Ishikawa (cell line): ENCODE measurements around the gene HECTD4.

Experiments
- CEBPB ChIP-seq: IDR thresholded peaks from 2 replicates; pipeline ENCODE4 v1.6.1; 2012
- CREB1 ChIP-seq: IDR thresholded peaks from 2 replicates; pipeline ENCODE4 v1.6.1; 2012; ENCODE audit warnings: low read depth
- EGR1 ChIP-seq: IDR thresholded peaks from 2 replicates; pipeline ENCODE4 v1.6.1; 2012
- EP300 ChIP-seq: IDR thresholded peaks from 2 replicates; pipeline ENCODE4 v1.6.1; 2012; ENCODE audit warnings: borderline replicate concordance
- FOXM1 ChIP-seq: IDR thresholded peaks from 2 replicates; pipeline ENCODE4 v1.6.1; 2012; ENCODE audit warnings: low read depth, borderline replicate concordance
- RAD21 ChIP-seq: IDR thresholded peaks from 2 replicates; pipeline ENCODE4 v1.6.1; 2012; ENCODE audit warnings: low read depth
- TAF1 ChIP-seq: IDR thresholded peaks from 2 replicates; pipeline ENCODE4 v1.6.1; 2012; ENCODE audit warnings: low read depth, mild to moderate bottlenecking
- TEAD4 ChIP-seq: IDR thresholded peaks from 2 replicates; pipeline ENCODE4 v1.6.1; 2012
- YY1 ChIP-seq: IDR thresholded peaks from 2 replicates; pipeline ENCODE4 v1.6.1; 2012; ENCODE audit warnings: low read depth
- TF ChIP-seq, protein P1 (sequence below): IDR thresholded peaks from 2 replicates; pipeline ENCODE4 v1.6.1; 2012
- TF ChIP-seq, protein P2 (sequence below): IDR thresholded peaks from 2 replicates; pipeline ENCODE4 v1.6.1; 2012; ENCODE audit warnings: low read depth, mild to moderate bottlenecking

- no peak for TF ChIP-seq RAD21
- no peak for TF ChIP-seq EP300
- TF ChIP-seq YY1: no peak
- TF ChIP-seq, protein P1, sequence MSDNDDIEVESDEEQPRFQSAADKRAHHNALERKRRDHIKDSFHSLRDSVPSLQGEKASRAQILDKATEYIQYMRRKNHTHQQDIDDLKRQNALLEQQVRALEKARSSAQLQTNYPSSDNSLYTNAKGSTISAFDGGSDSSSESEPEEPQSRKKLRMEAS: no peak
- TF ChIP-seq FOXM1: no peak
- TF ChIP-seq CREB1: no peak
- TF ChIP-seq TEAD4: no peak
- TF ChIP-seq EGR1: no peak
- no peak for TF ChIP-seq CEBPB
- no peak for TF ChIP-seq TAF1
- TF ChIP-seq, protein P2, sequence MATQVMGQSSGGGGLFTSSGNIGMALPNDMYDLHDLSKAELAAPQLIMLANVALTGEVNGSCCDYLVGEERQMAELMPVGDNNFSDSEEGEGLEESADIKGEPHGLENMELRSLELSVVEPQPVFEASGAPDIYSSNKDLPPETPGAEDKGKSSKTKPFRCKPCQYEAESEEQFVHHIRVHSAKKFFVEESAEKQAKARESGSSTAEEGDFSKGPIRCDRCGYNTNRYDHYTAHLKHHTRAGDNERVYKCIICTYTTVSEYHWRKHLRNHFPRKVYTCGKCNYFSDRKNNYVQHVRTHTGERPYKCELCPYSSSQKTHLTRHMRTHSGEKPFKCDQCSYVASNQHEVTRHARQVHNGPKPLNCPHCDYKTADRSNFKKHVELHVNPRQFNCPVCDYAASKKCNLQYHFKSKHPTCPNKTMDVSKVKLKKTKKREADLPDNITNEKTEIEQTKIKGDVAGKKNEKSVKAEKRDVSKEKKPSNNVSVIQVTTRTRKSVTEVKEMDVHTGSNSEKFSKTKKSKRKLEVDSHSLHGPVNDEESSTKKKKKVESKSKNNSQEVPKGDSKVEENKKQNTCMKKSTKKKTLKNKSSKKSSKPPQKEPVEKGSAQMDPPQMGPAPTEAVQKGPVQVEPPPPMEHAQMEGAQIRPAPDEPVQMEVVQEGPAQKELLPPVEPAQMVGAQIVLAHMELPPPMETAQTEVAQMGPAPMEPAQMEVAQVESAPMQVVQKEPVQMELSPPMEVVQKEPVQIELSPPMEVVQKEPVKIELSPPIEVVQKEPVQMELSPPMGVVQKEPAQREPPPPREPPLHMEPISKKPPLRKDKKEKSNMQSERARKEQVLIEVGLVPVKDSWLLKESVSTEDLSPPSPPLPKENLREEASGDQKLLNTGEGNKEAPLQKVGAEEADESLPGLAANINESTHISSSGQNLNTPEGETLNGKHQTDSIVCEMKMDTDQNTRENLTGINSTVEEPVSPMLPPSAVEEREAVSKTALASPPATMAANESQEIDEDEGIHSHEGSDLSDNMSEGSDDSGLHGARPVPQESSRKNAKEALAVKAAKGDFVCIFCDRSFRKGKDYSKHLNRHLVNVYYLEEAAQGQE: no peak
These were observed 212.9 kb downstream of the HECTD4 start for GRCh38 chr12:112169161-112169872.
